Stimulated activated CD4-positive, alpha-beta T cell treated with anti-CD3 and anti-CD28 coated beads, Interleukin-4, amount 100 ng/mL, for 1 hour (primary cell): ENCODE measurements around the gene ACKR3.

Source experiments
- DNase-seq: peaks from one replicate; pipeline ENCODE4 v3.0.0-alpha.2; 2020

ACKR3 gene

GRCh38 chr2:236616031-236616430 lies 46.4 kb downstream of the ACKR3 start:
- DNase-seq, result no peak

GRCh38 chr2:236616624-236617023 lies 47.0 kb downstream of the ACKR3 start:
- no peak for DNase-seq

- DNase-seq, result no peak
Measured at GRCh38 chr2:236617221-236617737, 47.7 kb downstream of the ACKR3 start.

- no peak for DNase-seq
Measured at GRCh38 chr2:236617796-236618195, 48.2 kb downstream of the ACKR3 start.

- no peak for DNase-seq
Measured at GRCh38 chr2:236618370-236618769, 48.7 kb downstream of the ACKR3 start.

GRCh38 chr2:236619910-236620612 lies 50.4 kb downstream of the ACKR3 start:
- no peak for DNase-seq

GRCh38 chr2:236621786-236622185 lies 52.2 kb downstream of the ACKR3 start:
- DNase-seq, result no peak

- no peak for DNase-seq
Measured at GRCh38 chr2:236622201-236622600, 52.6 kb downstream of the ACKR3 start.

- DNase-seq, result no peak
Measured at GRCh38 chr2:236622660-236623059, 53.0 kb downstream of the ACKR3 start.

- DNase-seq, result no peak
Measured at GRCh38 chr2:236623816-236624215, 54.2 kb downstream of the ACKR3 start.

GRCh38 chr2:236625156-236625690 lies 55.6 kb downstream of the ACKR3 start:
- DNase-seq, result no peak

- no peak for DNase-seq
Measured at GRCh38 chr2:236626391-236627150, 56.9 kb downstream of the ACKR3 start.

GRCh38 chr2:236627193-236627592 lies 57.6 kb downstream of the ACKR3 start:
- no peak for DNase-seq

- DNase-seq, result no peak
Measured at GRCh38 chr2:236627841-236628240, 58.2 kb downstream of the ACKR3 start.

- DNase-seq, result no peak
Measured at GRCh38 chr2:236628256-236628901, 58.8 kb downstream of the ACKR3 start.

GRCh38 chr2:236628981-236629605 lies 59.5 kb downstream of the ACKR3 start:
- no peak for DNase-seq

GRCh38 chr2:236629961-236630872 lies 60.6 kb downstream of the ACKR3 start:
- DNase-seq, result no peak

GRCh38 chr2:236631281-236631855 lies 61.7 kb downstream of the ACKR3 start:
- DNase-seq, result no peak

- no peak for DNase-seq
Measured at GRCh38 chr2:236631856-236632291, 62.2 kb downstream of the ACKR3 start.
